CD4-positive, alpha-beta T cell (primary cell): ENCODE data around the gene PAEP. TPM values are rescaled to one million over a fixed set of nuclear protein-coding genes. Genes with fewer than 3 reads are reported as not detected.

Experiments
- ATAC-seq: fragments of 200-7000 bp; cut with Tn5 transposase; one replicate; pipeline ENCODE4 v1.10.0; 2022; ENCODE audit warnings: mild to moderate bottlenecking; ENCODE audit not compliant: poor library complexity
- CTCF ChIA-PET: fragments of 350-600 bp; sonication (Branson Sonifier 250); formaldehyde crosslinking; loops from one replicate; lab custom pipeline; 2021; ENCODE audit warnings: antibody characterized with exemption, inconsistent platforms; lab: Charles Lee
- POLR2A ChIA-PET: fragments of 350-600 bp; sonication (Branson Sonifier 250); formaldehyde crosslinking; loops from one replicate; lab custom pipeline; 2021; ENCODE audit warnings: antibody characterized with exemption, inconsistent platforms; lab: Charles Lee
- DNase-seq, 14 experiments: peaks; one replicate each; pipeline ENCODE4 v3.0.0-alpha.2; 2013 to 2020; ENCODE audit warnings: mixed read lengths in 2 of 14
- H3K27ac ChIP-seq, 2 donors: one replicate each; pipeline versions ENCODE4 v1.5.1 to v1.7.0; 2013; ENCODE audit warnings: low read length in 2 of 2, low read depth in 1 of 2, mild to moderate bottlenecking in 1 of 2
- H3K27me3 ChIP-seq, 2 experiments: 1 replicate in 1 of 2; 2 replicates in 1 of 2; pipeline versions ENCODE4 v1.6.1 to v1.7.0; 2013; ENCODE audit warnings: low read length in 2 of 2, control low read depth in 1 of 2, mild to moderate bottlenecking in 1 of 2, moderate library complexity in 1 of 2; ENCODE audit not compliant: insufficient read depth in 2 of 2, control insufficient read depth in 1 of 2
- H3K36me3 ChIP-seq: one replicate; pipeline ENCODE4 v1.6.1; 2013; ENCODE audit warnings: low read length, control low read depth; ENCODE audit not compliant: insufficient read depth
- H3K4me1 ChIP-seq: one replicate; pipeline ENCODE4 v1.6.1; 2013; ENCODE audit warnings: low read length, control low read depth; ENCODE audit not compliant: insufficient read depth
- H3K4me3 ChIP-seq: one replicate; pipeline ENCODE4 v1.5.1; 2013; ENCODE audit warnings: mild to moderate bottlenecking, low read length, moderate library complexity
- H3K9me3 ChIP-seq, 2 experiments: 1 replicate in 1 of 2; 2 replicates in 1 of 2; pipeline versions ENCODE4 v1.6.1 to v1.7.0; 2013; ENCODE audit warnings: low read length in 2 of 2, mild to moderate bottlenecking in 2 of 2, control low read depth in 1 of 2, moderate library complexity in 1 of 2; ENCODE audit not compliant: control insufficient read depth in 1 of 2, insufficient read depth in 1 of 2
- H3K27ac Mint-ChIP-seq: one replicate; pipeline ENCODE4 v1.8.0; 2020; ENCODE audit warnings: mixed read lengths
- H3K27me3 Mint-ChIP-seq: one replicate; pipeline ENCODE4 v1.8.0; 2021; ENCODE audit warnings: mixed read lengths
- H3K36me3 Mint-ChIP-seq: one replicate; pipeline ENCODE4 v1.8.0; 2021; ENCODE audit warnings: low read depth, mixed read lengths
- H3K4me1 Mint-ChIP-seq: one replicate; pipeline ENCODE4 v1.8.0; 2021; ENCODE audit warnings: low read depth, mixed read lengths
- H3K4me3 Mint-ChIP-seq: one replicate; pipeline ENCODE4 v1.8.0; 2020; ENCODE audit warnings: mild to moderate bottlenecking, mixed read lengths
- H3K9me3 Mint-ChIP-seq: one replicate; pipeline ENCODE4 v1.8.0; 2020; ENCODE audit warnings: mixed read lengths
- CTCF ChIP-seq: fragments of 200-600 bp; IDR thresholded peaks from one replicate; pipeline ENCODE4 v1.8.0; 2022; ENCODE audit warnings: antibody characterized with exemption, mild to moderate bottlenecking
- intact Hi-C, 2 experiments: fragments of 100-400 bp; cut with DNase I in 1 of 2; cut with micrococcal nuclease in 1 of 2; formaldehyde crosslinking; loops; one replicate each; pipeline versions ENCODE4 v1.15.1 to v1.9.0; 2023 to 2025; cut with DNase I, micrococcal nuclease
- total RNA-seq, 174 experiments: library from RNA in 2 of 174; stranded (reverse) in 2 of 174; gene quantifications; one replicate each; pipeline ENCODE4 v1.2.3 and lab custom pipeline; 2021 to 2026

PAEP gene
- total RNA-seq, 2 experiments from 2014 or later, result not detected

- Histone ChIP-seq H3K36me3 (no peaks in the 10 kb centered on the region), H3K9me3 (peaks cover 0 to 10% of the 10 kb centered on the region in 2 experiments), H3K27me3 (peaks cover 0 to 5% of the 10 kb centered on the region in 2 experiments), H3K4me1 (no peaks in the 10 kb centered on the region), H3K27ac (no peak overlapping the region), H3K4me3 (no peak overlapping the region)
- Mint-ChIP-seq H3K4me1 (no peaks in the 10 kb centered on the region), H3K4me3 (no peak overlapping the region), H3K27me3 (peaks cover 15% of the 10 kb centered on the region), H3K36me3 (no peaks in the 10 kb centered on the region), H3K9me3 (no peaks in the 10 kb centered on the region), H3K27ac (no peak overlapping the region)
- ChIA-PET POLR2A (no interaction called here), CTCF (no interaction called here)
- ATAC-seq (no peak), DNase-seq (peak in 1 of 14 experiments; percentile 20)
- no peak for TF ChIP-seq CTCF
- intact Hi-C loops, result no loop called here
Observed at GRCh38 chr9:135583688-135584011, 22.1 kb downstream of the PAEP start.

GRCh38 chr9:135584371-135584770 is 22.8 kb downstream of the PAEP start:
- no peaks in the 10 kb centered on the region for H3K4me1 Mint-ChIP-seq
- peaks cover 0 to 10% of the 10 kb centered on the region in 2 experiments for H3K9me3 ChIP-seq
- peaks cover 15% of the 10 kb centered on the region for H3K27me3 Mint-ChIP-seq
- no peaks in the 10 kb centered on the region for H3K36me3 Mint-ChIP-seq
- peaks cover 0 to 5% of the 10 kb centered on the region in 2 experiments for H3K27me3 ChIP-seq
- DNase-seq (peak in 1 of 14 experiments; percentile 12), ATAC-seq (no peak)
- no peaks in the 10 kb centered on the region for H3K36me3 ChIP-seq
- ChIA-PET POLR2A (no interaction called here), CTCF (no interaction called here)
- no peak overlapping the region for H3K4me3 Mint-ChIP-seq
- no peak overlapping the region for H3K4me3 ChIP-seq
- H3K4me1 ChIP-seq, result no peaks in the 10 kb centered on the region
- intact Hi-C loops, result no loop called here
- no peak for TF ChIP-seq CTCF
- no peak overlapping the region for H3K27ac Mint-ChIP-seq
- H3K9me3 Mint-ChIP-seq, result no peaks in the 10 kb centered on the region
- H3K27ac ChIP-seq, result no peak overlapping the region

- H3K27me3 Mint-ChIP-seq, result peaks cover 18% of the 10 kb centered on the region
- no peak overlapping the region for H3K4me3 Mint-ChIP-seq
- CTCF ChIA-PET, result no interaction called here
- Histone ChIP-seq H3K4me1 (no peaks in the 10 kb centered on the region), H3K27ac (no peak overlapping the region), H3K36me3 (no peaks in the 10 kb centered on the region), H3K27me3 (peaks cover 0 to 5% of the 10 kb centered on the region in 2 experiments), H3K9me3 (peaks cover 0 to 10% of the 10 kb centered on the region in 2 experiments), H3K4me3 (no peak overlapping the region)
- H3K4me1 Mint-ChIP-seq, result no peaks in the 10 kb centered on the region
- no peak for TF ChIP-seq CTCF
- no peak overlapping the region for H3K27ac Mint-ChIP-seq
- ATAC-seq (no peak), DNase-seq (peak in 1 of 14 experiments; percentile 21)
- H3K9me3 Mint-ChIP-seq, result no peaks in the 10 kb centered on the region
- no peaks in the 10 kb centered on the region for H3K36me3 Mint-ChIP-seq
- intact Hi-C loops, result no loop called here
- POLR2A ChIA-PET, result no interaction called here
Observed at GRCh38 chr9:135584934-135585333, 23.4 kb downstream of the PAEP start.
